ENCODE results near the gene PRSS36. TPM values are rescaled to one million over a fixed set of nuclear protein-coding genes. Genes with fewer than 3 reads are reported as not detected.
A peak's percentile ranks its signal among the peaks of the same experiment; 100 is the strongest.

The PRSS36 gene
- total RNA-seq, 2 donors from 2014 or later, result 0.19 TPM

- ATAC-seq (replicated peaks in 1 of 2), result peak; percentile 94 to 95
- H3K36me3 Mint-ChIP-seq (ENCODE audit: insufficient read depth in 2 of 2), result peaks cover 4 to 18% of the 10 kb centered on the region in 2 donors
- no peaks in the 10 kb centered on the region for H3K27me3 Mint-ChIP-seq (ENCODE audit: low read depth)
These were observed 32.3 kb downstream of the PRSS36 start, which contains the start of gene KAT8 for GRCh38 chr16:31117384-31118222. TSS of gene KAT8 (plus strand) at chr16:31117664. CDS start at chr16:31117682, 18 bp downstream.

GRCh38 chr16:31114468-31114867 lies 35.4 kb downstream of the PRSS36 start:
- Mint-ChIP-seq H3K36me3 (ENCODE audit: insufficient read depth in 2 of 2) (peaks cover 0 to 5% of the 10 kb centered on the region in 2 donors), H3K4me3 (no peak overlapping the region), H3K4me1 (ENCODE audit: low read depth) (peaks cover 40% of the 10 kb centered on the region), H3K27me3 (ENCODE audit: low read depth) (no peaks in the 10 kb centered on the region), H3K27ac (peak overlapping the region; percentile 62), H3K9me3 (no peaks in the 10 kb centered on the region)
- ATAC-seq (replicated peaks in 1 of 2), result no peak
- no peak for DNase-seq

More at GRCh38 chr16:31117384-31118222, 32.3 kb downstream of the PRSS36 start, which contains the start of gene KAT8:
- H3K9me3 Mint-ChIP-seq, result no peaks in the 10 kb centered on the region
- H3K27ac Mint-ChIP-seq, result peak within 1 kb of the TSS; percentile 71
- H3K4me3 Mint-ChIP-seq, result peak within 1 kb of the TSS; percentile 82
- DNase-seq, result peak; percentile 97 to 99
- H3K4me1 Mint-ChIP-seq (ENCODE audit: low read depth), result peaks cover 38% of the 10 kb centered on the region

- Mint-ChIP-seq H3K27me3 (ENCODE audit: low read depth) (no peaks in the 10 kb centered on the region), H3K4me1 (ENCODE audit: low read depth) (peaks cover 32% of the 10 kb centered on the region), H3K4me3 (no peak overlapping the region), H3K27ac (no peak overlapping the region), H3K9me3 (no peaks in the 10 kb centered on the region), H3K36me3 (ENCODE audit: insufficient read depth in 2 of 2) (peaks cover 0 to 1% of the 10 kb centered on the region in 2 donors)
- no peak for ATAC-seq (replicated peaks in 1 of 2)
- no peak for DNase-seq
These were observed 36.4 kb downstream of the PRSS36 start for GRCh38 chr16:31113121-31114120.

- ATAC-seq (replicated peaks in 1 of 2), result no peak
These were observed 37.2 kb downstream of the PRSS36 start for GRCh38 chr16:31112711-31113110.

GRCh38 chr16:31111881-31112466 lies 37.9 kb downstream of the PRSS36 start:
- H3K4me1 Mint-ChIP-seq (ENCODE audit: low read depth), result peaks cover 37% of the 10 kb centered on the region
- DNase-seq, result no peak
- H3K27ac Mint-ChIP-seq, result no peak overlapping the region
- no peak for ATAC-seq (replicated peaks in 1 of 2)
- no peaks in the 10 kb centered on the region for H3K9me3 Mint-ChIP-seq
- no peak overlapping the region for H3K4me3 Mint-ChIP-seq
- H3K27me3 Mint-ChIP-seq (ENCODE audit: low read depth), result no peaks in the 10 kb centered on the region
- H3K36me3 Mint-ChIP-seq (ENCODE audit: insufficient read depth in 2 of 2), result peaks cover 0 to 1% of the 10 kb centered on the region in 2 donors

More at GRCh38 chr16:31112711-31113110, 37.2 kb downstream of the PRSS36 start:
- Mint-ChIP-seq H3K9me3 (no peaks in the 10 kb centered on the region), H3K27ac (peak overlapping the region; percentile 27), H3K27me3 (ENCODE audit: low read depth) (no peaks in the 10 kb centered on the region), H3K4me1 (ENCODE audit: low read depth) (peaks cover 29% of the 10 kb centered on the region), H3K4me3 (no peak overlapping the region), H3K36me3 (ENCODE audit: insufficient read depth in 2 of 2) (peaks cover 0 to 1% of the 10 kb centered on the region in 2 donors)
- DNase-seq, result no peak

GRCh38 chr16:31110106-31111034 lies 39.5 kb downstream of the PRSS36 start:
- Mint-ChIP-seq H3K27me3 (ENCODE audit: low read depth) (no peaks in the 10 kb centered on the region), H3K27ac (no peak overlapping the region), H3K36me3 (ENCODE audit: insufficient read depth in 2 of 2) (peaks cover 0 to 1% of the 10 kb centered on the region in 2 donors), H3K9me3 (no peaks in the 10 kb centered on the region), H3K4me3 (peak overlapping the region in 1 of 2 donors; percentile 82), H3K4me1 (ENCODE audit: low read depth) (peaks cover 42% of the 10 kb centered on the region)
- ATAC-seq (replicated peaks in 1 of 2) (no peak), DNase-seq (no peak)

GRCh38 chr16:31109622-31110021 lies 40.2 kb downstream of the PRSS36 start:
- peak overlapping the region; percentile 10 for H3K27ac Mint-ChIP-seq
- peaks cover 38% of the 10 kb centered on the region for H3K4me1 Mint-ChIP-seq (ENCODE audit: low read depth)
- peak overlapping the region; percentile 66 to 82 for H3K4me3 Mint-ChIP-seq

GRCh38 chr16:31108794-31109558 lies 40.9 kb downstream of the PRSS36 start:
- Mint-ChIP-seq H3K9me3 (no peaks in the 10 kb centered on the region), H3K27me3 (ENCODE audit: low read depth) (no peaks in the 10 kb centered on the region), H3K4me1 (ENCODE audit: low read depth) (peaks cover 33% of the 10 kb centered on the region), H3K4me3 (peak overlapping the region; percentile 69 to 94), H3K36me3 (ENCODE audit: insufficient read depth in 2 of 2) (no peaks in the 10 kb centered on the region), H3K27ac (no peak overlapping the region)
- no peak for DNase-seq
- no peak for ATAC-seq (replicated peaks in 1 of 2)

More at GRCh38 chr16:31109622-31110021, 40.2 kb downstream of the PRSS36 start:
- Mint-ChIP-seq H3K36me3 (ENCODE audit: insufficient read depth in 2 of 2) (no peaks in the 10 kb centered on the region), H3K27me3 (ENCODE audit: low read depth) (no peaks in the 10 kb centered on the region), H3K9me3 (no peaks in the 10 kb centered on the region)
- DNase-seq, result no peak
- no peak for ATAC-seq (replicated peaks in 1 of 2)

GRCh38 chr16:31108035-31108793 lies 41.7 kb downstream of the PRSS36 start, which contains the start of gene BCKDK:
TSS of gene BCKDK (plus strand) at chr16:31108386. CDS start at chr16:31109224, 838 bp downstream.
- H3K27me3 Mint-ChIP-seq (ENCODE audit: low read depth), result no peaks in the 10 kb centered on the region

GRCh38 chr16:31107465-31107867 lies 42.4 kb downstream of the PRSS36 start:
- H3K36me3 Mint-ChIP-seq (ENCODE audit: insufficient read depth in 2 of 2), result no peaks in the 10 kb centered on the region
- DNase-seq (peak; percentile 51 to 63), ATAC-seq (replicated peaks in 1 of 2) (peak; percentile 76 to 78)
- H3K27ac Mint-ChIP-seq, result peak overlapping the region; percentile 93
- no peaks in the 10 kb centered on the region for H3K9me3 Mint-ChIP-seq
- peak overlapping the region; percentile 94 to 98 for H3K4me3 Mint-ChIP-seq
- peaks cover 27% of the 10 kb centered on the region for H3K4me1 Mint-ChIP-seq (ENCODE audit: low read depth)
- H3K27me3 Mint-ChIP-seq (ENCODE audit: low read depth), result no peaks in the 10 kb centered on the region

More at GRCh38 chr16:31108035-31108793, 41.7 kb downstream of the PRSS36 start, which contains the start of gene BCKDK:
- Mint-ChIP-seq H3K4me3 (peak within 1 kb of the TSS; percentile 94 to 98), H3K36me3 (ENCODE audit: insufficient read depth in 2 of 2) (no peaks in the 10 kb centered on the region), H3K9me3 (no peaks in the 10 kb centered on the region), H3K27ac (peak within 1 kb of the TSS; percentile 93), H3K4me1 (ENCODE audit: low read depth) (peaks cover 27% of the 10 kb centered on the region)
- ATAC-seq (replicated peaks in 1 of 2) (peak; percentile 85), DNase-seq (peak; percentile 80 to 85)

All from activated T-cell treated with anti-CD3 and anti-CD28 coated beads, Interleukin-2, amount 50 U/mL, for 72 hours (primary cell).